Activated CD8-positive, alpha-beta memory T cell treated with anti-CD3 and anti-CD28 coated beads, Interleukin-2, amount 50 U/mL, for 48 hours (primary cell): ENCODE measurements around the gene GALNT1.

Experiments
- DNase-seq: peaks from one replicate; pipeline ENCODE4 v3.0.0-alpha.2; 2020

Gene GALNT1

DNA sequence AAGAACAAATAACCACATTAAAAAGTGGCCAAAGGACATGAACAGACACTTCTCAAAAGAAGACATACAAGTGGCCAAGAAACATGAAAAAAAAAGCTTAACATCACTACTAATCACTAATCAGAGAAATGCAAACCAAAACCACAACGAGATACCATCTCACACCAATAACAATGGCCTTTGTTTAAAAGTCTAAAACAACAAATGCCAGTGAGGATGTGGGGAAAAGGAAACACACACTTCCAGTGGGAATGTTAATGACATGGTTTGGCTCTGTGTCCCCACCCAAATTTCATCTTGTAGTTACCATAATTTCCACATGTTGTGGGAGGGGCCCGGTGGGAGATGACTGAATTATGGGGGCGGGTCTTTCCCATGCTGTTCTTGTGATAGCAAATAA, 147.1 kb downstream of the GALNT1 start:
- no peak for DNase-seq

DNA sequence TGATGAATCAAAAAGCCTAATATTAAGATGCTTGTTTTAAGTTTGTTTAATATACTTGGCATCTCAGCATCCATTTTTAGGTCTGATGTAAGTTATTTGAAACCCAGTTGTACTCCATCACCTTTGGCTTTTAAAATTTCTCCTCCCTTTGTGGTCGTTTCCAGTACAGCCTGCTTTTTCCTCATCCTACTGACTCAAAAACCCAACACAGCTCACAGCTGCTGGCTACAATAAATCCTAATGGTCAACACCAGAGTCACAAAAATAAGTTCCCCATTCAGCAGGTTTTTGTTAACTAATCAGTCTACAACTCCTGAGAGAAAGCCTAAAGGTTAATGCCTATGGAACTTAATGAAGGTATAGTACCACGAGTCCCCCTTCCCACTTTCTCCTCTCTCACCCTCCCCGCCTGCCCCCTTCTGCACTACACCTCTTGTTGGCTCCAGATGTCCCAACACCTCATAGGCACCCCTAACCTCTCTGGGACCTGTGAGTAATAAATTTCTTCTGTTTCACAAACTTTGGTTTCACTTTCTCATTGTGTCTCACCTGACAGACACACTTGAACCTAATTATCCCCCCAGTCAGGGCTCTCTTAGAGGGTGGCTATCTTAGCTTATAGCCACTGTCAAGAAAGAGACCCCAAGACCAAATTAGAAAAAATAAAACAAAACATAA, 148.6 kb downstream of the GALNT1 start:
- no peak for DNase-seq

DNA sequence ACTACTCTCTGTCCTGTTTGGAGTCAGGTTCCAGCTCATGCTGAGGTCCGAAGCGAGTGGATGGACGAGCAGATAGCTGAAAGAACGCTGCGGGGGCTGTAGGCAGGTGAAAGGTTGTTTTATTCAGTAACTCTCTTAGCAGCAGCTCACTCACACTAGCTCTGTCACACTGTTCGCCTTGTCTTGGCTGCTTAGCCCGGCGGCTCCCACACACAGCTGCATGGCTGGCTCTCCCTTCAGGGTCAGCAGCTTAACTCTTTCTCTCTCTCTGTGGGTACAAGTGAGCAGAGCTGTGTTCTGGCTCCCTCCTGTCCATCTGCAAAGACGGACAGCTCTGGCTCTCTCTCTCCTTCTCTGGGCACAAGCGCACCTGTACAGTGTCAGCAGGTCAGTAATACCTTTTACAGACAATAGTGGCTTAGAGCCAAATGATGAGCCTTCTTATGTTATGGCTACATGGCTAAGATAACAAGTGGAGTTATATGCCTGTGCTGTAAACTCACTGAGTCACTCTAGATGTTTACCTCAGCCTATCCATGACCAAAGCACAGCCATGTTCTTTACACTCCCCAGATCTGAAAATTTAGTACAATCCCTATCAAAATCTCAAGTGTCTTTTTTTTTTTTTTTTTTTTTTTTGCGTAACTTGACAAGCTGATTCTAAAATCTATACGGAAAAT, 149.3 kb downstream of the GALNT1 start:
- no peak for DNase-seq

DNA sequence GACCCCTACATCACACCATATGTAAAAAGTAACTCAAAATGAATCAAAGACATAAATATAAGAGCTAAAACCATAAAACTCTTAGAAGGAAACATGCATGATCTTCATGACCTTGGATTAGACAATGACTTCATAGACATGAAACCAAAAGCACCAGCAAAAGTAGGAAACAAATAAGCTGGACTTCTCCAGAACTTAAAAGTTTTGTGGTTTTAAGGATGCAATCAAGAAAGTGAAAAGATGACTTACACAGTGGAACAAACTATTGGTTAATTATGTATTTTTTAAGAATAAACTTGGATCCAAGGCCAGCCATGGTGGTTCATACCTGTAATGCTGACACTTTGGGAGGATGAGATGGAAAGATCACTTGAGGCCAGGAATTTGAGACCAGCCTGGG, 150.2 kb downstream of the GALNT1 start:
- DNase-seq, result no peak

DNA sequence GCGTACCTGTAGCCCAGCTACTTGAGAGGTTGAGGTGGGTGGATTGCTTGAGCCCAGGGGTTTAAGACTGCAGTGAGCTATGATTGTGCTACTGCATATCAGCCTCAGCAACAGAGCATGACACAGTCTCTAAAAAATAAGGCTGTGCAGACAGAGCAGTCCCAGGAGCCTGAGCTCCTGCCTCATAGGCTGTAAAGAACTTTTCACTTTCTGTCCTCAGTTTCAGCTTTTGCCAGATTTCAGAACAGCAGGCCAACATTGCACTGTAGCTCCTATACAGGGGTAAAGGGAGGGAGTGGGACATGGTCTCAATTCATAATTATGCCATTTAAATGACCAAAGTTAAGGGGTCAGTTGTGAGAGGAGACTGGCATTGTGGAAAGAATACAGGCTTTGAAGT, 150.6 kb downstream of the GALNT1 start:
- no peak for DNase-seq

DNA sequence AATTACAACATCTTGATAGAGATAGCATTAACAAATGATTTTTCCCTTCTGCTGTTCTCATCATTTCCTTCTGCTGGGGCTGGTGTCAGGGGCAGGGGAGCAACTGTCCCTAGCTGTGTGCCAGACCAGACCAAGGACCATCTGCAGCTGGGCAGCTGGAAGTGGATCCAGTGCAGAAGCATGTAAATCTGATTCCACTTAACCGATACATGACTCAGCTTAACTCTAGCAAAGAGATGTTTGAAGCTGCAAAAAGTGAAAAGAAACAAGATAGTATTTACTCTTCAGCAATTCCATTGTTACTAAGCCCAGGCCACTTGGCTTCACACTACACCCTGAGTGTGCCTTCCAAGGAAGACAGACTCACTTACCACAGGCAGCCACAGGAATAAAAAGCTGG, 151.1 kb downstream of the GALNT1 start:
- no peak for DNase-seq

DNA sequence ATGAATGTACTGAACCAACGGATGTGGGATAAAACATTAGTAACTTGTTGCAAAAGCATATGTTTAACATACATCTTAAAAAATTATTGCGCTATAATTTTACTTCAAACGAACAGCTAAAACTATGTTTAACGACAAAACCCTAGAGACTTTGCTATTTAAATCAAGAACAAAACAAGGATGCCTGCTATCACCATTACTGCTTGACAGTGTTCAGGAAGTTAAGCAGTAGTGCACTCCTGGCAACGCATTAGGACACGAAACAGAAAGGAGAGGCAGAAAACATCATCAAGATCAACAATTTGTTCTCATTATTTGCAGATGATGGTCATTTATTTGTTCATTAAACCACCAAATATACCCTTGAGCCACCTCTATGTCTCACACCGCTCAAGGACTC, 151.9 kb downstream of the GALNT1 start:
- no peak for DNase-seq

DNA sequence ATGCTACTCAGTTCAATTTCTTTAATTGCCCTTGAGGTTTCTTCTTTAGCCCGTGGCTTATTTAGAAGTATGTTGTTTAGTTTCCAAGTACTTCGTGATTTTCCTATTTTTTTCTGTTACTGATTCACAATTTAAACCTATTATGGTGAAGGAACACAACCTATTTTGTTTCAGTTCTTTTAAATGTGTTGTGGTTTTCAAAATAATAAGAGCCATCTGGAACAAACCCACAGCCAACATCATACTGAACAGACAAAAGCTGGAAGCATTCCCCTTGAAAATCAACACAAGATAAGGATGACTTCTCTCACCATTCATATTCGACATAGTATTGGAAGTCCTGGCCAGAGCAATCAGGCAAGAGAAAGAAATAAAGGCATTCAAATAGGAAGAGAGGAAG, 155.2 kb downstream of the GALNT1 start:
- DNase-seq, result no peak

DNA sequence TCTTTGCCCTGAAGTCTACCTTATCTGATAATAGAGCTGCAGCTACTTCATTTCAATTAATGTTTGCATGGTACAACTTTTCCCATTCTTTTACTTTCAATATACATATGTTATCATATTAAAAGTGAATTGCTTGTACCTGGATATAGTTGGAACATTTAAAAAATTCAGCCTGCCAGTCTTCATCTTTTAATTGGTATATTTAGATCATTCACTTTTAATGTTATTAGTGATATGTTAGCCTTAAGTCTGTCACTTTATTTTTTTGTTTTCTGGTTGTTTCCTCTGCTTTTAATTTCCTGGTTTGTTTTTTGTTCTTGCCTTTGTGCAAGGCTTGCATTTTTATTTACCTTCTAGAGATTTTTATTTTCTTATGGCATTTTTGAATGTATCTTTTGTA, 158.2 kb downstream of the GALNT1 start:
- DNase-seq, result no peak

DNA sequence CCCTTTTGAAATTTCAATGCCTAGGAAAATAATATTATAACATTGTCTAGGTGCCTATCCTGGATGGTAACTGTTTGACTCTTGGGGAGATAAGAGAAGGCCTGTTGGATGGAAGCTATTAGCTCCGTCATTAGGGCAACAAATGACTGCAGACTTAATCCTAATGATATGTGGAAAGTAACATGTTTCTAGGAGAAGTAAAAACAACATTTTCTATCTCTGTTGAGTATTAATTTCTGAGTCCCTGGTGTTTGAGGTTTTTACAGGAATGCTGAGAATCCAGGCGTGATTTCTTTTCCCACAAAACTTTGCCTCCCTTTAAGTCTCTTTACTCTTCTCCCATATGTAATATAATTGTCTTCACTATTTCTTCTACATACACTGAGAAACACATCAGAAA, 159.1 kb downstream of the GALNT1 start:
- no peak for DNase-seq

DNA sequence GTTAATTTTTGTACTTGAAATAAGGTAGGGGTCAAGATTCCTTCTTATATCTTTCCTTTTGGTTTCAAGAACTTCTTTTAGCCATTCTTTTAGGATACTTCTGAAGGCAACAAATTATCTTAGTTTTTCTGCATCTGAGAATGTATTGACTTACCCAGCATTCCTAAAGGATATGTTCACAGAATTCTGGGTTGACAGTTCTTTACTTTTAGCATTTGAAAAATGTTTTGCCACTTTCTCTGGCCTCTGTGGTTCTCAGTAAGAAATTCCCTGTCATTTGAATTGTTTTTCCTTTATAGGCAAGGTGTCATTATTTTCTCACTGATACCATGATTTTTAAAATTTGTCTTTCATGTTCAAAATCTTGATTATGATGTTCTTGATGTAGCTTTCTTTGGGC, 162.4 kb downstream of the GALNT1 start:
- DNase-seq, result no peak

DNA sequence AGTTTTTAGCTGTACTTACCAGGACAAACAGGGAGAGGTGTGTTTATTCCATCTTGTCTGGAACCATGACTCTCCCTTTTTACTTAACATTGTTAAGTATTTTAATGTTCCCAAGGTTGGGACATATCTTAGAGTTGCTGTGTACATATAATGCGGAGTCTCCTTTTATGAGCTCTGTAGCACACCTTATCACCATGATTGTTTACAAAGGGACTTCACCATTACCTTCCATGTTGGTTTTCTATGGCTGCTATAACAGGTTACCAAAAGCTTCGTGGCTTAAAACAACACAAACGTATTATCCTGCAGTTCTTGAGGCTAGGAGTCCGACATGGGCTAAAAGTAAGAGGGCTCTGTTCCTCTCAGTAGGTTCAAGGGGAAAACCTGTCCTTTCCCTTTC, 164.3 kb downstream of the GALNT1 start:
- no peak for DNase-seq

DNA sequence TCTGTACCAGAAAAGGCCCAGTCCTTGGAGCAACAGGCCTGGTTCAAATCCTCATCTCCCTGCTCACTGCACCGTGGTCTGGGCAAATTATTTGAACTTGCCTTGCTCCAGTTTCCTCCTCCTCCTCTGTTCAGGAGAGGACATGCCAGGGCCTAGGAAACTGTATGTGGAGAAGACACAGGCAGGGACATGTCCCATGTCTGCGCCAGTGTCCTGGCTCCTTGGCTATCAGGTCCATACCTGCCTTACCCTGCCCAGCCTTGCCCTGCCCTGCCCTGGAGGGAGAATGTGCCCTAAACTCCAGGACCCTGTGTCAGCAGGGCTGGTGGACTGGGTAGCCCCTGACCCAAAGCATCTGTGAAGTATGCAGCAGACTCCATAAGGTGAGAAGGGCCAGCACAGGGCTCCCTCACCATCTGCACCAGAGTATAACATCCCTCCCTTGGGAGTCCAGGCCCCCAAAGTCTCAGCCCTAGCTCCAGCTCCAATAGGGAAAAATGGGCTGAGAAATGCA, 165.3 kb downstream of the GALNT1 start:
- no peak for DNase-seq

DNA sequence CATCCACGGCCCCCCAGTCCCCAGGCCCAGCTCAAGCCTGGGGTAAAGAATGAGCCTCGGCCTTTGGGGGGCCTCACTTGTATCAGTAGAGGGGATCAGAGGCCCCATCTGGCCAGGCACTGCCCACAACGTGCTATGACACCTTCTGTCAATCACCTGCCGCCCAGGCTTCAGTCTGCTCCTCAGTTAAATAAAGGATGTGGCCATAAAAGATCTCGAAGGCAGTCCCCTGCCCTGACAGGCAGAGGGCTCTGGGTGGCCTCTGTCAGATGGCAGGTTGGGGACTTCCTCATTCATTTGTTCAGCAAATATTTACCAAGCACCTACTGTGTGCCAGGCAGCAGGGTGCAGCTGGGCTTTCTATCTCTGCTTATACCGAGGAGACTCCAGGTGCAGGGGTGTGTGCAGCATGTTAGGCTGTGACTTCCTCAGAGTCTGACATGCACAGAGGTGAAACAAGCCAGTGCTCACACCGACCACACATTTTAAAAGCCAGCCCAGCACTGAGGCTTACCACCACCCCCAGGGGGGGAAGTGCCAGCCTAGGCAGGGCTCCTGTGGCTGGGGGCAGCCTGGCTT, 166.4 kb downstream of the GALNT1 start:
- DNase-seq, result no peak

DNA sequence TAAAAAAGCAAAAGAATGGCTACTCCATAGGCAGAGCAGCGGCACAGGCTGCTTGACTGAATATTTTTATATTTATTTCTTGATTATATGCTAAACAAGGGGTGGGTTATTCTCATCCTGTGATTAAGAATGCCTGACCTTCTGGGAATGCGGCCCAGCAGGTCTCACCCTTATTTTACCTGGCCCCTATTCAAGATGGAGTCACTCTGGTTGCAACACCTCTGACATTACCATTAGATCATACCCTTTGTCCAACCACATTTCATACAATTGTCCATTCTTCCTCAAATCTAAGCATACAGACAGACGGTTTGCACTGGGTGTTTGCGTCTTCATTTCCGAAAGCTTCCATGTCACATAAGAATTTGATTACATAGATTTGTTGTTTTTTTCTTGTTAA, 168.2 kb downstream of the GALNT1 start:
- no peak for DNase-seq

DNA sequence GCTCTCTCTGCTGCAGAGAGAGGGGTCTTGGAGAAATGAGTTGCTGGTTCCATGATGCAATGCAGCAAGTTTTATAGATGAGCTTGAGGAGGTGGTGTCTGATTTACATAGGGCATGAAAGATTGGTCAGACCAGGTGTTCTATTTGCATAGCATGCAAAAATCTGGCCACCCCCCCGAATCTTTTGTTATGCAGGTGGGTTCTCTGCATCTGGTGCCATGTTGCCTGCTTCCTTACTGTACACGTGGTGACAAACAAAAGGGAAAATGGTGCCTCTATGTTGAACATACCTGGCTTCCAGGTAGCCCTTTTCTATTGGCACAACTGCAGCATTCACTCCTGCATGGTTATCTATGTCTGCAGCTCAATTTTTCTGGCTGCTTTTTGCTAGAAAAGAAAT, 169.4 kb downstream of the GALNT1 start:
- no peak for DNase-seq

DNA sequence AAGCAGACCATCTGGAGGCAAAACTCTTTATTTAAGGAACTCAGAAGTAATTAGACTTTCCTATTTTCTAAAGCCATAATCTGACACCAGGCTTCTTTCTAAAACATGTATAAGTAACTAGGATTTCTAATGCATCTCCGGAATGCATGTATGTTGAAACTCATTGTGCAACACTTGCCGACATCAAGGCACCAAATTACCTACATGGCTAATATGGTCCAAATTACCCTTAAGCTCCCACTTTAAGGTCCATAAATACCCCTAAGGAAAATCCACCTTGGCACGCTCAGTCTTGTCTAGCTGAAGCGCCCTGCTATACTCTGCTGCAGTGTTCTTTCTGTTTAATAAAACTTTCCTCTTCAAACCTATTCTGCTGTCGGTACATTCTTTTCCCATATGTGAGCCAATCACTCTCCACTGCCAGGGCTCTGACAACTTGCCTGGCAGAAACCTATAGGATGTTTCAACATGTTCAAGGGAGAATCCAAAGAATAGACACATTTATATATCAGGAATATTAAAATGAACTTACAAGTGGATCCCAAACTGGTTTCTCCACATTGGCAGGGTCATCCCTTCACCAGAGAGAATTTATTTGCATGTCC, 171.9 kb downstream of the GALNT1 start:
- no peak for DNase-seq

DNA sequence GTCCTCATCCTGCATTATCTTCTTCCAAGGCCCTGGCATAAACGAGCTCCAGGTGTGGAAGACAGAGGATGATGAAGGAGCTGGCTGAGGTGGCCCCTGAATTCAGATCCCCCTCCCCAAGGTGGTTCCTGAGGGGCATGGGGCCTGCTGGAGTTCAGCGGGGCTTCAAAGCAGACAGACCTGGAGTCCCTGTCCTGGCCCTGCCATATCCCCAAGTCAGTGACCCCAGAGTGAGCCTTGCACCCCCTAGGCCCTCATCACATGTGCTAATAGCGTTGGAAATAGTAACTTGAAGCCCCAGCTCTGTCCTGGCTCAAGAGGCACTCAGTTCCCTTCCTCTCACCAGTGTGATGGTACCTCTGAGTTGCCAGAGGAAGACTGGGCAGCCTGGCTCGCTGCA, 172.9 kb downstream of the GALNT1 start:
- no peak for DNase-seq

DNA sequence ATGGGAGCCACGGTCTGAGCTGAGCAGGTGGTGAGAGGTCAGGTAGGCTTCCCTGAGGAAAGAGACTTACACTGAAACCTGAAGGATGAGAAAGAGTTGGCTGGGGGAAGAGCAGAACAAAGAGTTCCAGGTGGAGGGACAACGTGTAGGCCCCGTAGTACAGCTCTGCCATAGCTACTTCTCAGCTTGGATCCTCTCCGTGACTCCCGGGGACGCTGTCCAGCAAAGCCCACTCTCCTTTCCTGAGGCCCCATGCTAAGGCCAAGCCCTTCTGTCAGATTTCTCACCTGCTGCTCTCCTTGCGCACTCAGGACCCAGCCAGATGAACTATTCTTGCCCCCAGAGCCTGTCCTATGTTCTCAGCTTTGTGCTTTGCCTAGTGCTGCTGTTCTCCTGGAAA, 173.8 kb downstream of the GALNT1 start:
- DNase-seq, result no peak

DNA sequence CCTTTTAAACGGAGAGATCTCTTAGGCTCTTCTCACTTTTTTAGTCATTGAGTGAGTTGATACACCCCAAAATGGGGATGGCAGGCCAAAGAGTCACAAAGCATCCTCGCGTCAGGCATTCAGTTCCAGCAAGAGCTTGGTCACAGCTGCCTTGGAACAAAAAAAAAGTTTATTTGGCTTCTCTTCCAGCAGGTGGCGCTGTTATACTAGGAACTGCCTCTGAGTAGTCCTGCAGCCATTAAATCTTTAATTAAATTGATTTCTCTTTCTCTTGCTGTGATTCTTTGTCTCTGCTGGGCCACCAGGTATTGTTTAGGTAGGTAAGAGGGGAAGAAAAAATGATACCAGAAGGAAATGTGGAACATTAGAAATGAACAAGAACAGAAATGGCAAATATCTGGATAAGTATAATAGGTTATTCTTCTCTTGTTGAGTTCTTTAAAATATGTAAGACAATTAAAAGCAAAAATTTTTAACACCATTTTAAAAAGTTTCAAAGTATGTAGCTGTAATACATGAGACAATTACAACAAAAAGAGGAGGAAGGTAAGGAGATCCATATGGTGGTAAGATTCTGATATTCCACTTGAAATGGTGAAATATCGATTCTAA, 175.1 kb downstream of the GALNT1 start:
- DNase-seq, result peak; percentile 68
